Activated CD4-positive, alpha-beta memory T cell treated with anti-CD3 and anti-CD28 coated beads, Interleukin-2, amount 10 ng/mL, durations not matched to agents 7 days and 5 days (primary cell): ENCODE data around the gene MEGF6. TPM values are rescaled to one million over a fixed set of nuclear protein-coding genes. Genes with fewer than 3 reads are reported as not detected.
A peak's percentile ranks its signal among the peaks of the same experiment; 100 is the strongest.

Experiments
- CTCF ChIA-PET: fragments of 350-600 bp; sonication (Branson Sonifier 250); formaldehyde crosslinking; loops from one replicate; lab custom pipeline; 2021; ENCODE audit warnings: antibody characterized with exemption, inconsistent platforms; lab: Charles Lee
- POLR2A ChIA-PET: fragments of 350-600 bp; sonication (Branson Sonifier 250); formaldehyde crosslinking; loops from one replicate; lab custom pipeline; 2021; ENCODE audit warnings: antibody characterized with exemption; lab: Charles Lee
- DNase-seq: peaks from one replicate; pipeline ENCODE4 v3.0.0-alpha.2; 2020
- H3K27ac Mint-ChIP-seq: one replicate; pipeline ENCODE4 v1.8.0; 2021; ENCODE audit warnings: mild to moderate bottlenecking, mixed read lengths
- H3K27me3 Mint-ChIP-seq: one replicate; pipeline ENCODE4 v1.8.0; 2021; ENCODE audit warnings: mixed read lengths
- H3K36me3 Mint-ChIP-seq: one replicate; pipeline ENCODE4 v1.8.0; 2021; ENCODE audit warnings: low read depth, mixed read lengths
- H3K4me1 Mint-ChIP-seq: one replicate; pipeline ENCODE4 v1.8.0; 2021; ENCODE audit warnings: mixed read lengths
- H3K4me3 Mint-ChIP-seq: one replicate; pipeline ENCODE4 v1.8.0; 2021; ENCODE audit warnings: mild to moderate bottlenecking, mixed read lengths
- H3K9me3 Mint-ChIP-seq: one replicate; pipeline ENCODE4 v1.8.0; 2021; ENCODE audit warnings: mixed read lengths
- total RNA-seq, 2 experiments: library from RNA; stranded (reverse); gene quantifications; one replicate each; pipeline ENCODE4 v1.2.3, GENCODE V29; 2021

The MEGF6 gene
- total RNA-seq, 2 experiments from 2014 or later: 15.6 to 20.2 TPM

DNA sequence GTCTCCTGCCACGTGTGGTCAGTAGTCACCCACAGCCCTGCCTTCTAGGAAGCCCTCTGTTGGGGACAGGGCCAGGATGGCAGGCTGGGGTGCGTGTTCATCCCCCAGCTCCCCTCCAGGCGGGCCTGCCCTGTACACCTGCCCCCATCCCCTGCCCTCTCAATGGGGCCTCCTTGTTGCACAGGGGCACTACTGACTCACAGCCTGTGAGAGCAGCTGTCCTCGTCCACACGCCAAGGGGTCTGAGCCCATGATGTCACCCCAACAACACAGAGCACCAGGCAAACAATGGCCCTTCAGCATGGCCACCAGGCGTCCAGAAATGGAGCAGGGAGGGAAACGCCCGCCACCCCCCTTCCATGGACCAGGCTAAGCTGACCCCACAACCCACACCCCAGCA, 92.6 kb downstream of the MEGF6 start:
- no peaks in the 10 kb centered on the region for H3K4me1 Mint-ChIP-seq
- H3K27ac Mint-ChIP-seq: no peak overlapping the region
- DNase-seq: no peak
- no peaks in the 10 kb centered on the region for H3K36me3 Mint-ChIP-seq
- no peaks in the 10 kb centered on the region for H3K9me3 Mint-ChIP-seq
- CTCF ChIA-PET: interaction anchor here (0.7 to 1.8 kb wide), 5 partner anchors 10 to 100 kb away, joined by 3 to 8 read pairs (median 3); no protein-coding TSS in a partner anchor
- H3K27me3 Mint-ChIP-seq: no peaks in the 10 kb centered on the region
- no peak overlapping the region for H3K4me3 Mint-ChIP-seq
- POLR2A ChIA-PET: no interaction called here

DNA sequence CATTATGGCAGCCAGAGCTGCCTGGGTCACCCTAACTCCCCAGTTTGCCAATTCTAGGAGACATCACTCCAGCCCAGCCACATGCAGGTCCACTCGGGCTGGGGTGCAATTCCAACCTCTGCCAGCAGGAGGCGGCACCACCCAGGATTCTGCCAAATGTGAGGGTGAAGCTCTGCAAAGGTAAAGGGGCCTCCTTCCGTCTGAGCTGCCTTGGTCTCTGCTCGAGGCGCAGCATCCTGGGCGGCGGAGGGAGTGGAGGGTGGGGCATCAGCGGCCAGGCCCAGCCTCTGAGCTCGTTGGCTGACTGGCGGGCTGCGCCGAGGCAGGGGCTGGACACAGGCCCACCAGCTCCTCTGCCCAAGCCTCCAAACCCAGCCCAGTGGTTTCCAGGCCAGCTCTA, 93.1 kb downstream of the MEGF6 start:
- DNase-seq: peak; percentile 34
- ChIA-PET POLR2A (no interaction called here), CTCF (interaction anchor here (0.7 to 1.8 kb wide), 5 partner anchors 9 to 101 kb away, joined by 3 to 8 read pairs (median 3); no protein-coding TSS in a partner anchor)

DNA sequence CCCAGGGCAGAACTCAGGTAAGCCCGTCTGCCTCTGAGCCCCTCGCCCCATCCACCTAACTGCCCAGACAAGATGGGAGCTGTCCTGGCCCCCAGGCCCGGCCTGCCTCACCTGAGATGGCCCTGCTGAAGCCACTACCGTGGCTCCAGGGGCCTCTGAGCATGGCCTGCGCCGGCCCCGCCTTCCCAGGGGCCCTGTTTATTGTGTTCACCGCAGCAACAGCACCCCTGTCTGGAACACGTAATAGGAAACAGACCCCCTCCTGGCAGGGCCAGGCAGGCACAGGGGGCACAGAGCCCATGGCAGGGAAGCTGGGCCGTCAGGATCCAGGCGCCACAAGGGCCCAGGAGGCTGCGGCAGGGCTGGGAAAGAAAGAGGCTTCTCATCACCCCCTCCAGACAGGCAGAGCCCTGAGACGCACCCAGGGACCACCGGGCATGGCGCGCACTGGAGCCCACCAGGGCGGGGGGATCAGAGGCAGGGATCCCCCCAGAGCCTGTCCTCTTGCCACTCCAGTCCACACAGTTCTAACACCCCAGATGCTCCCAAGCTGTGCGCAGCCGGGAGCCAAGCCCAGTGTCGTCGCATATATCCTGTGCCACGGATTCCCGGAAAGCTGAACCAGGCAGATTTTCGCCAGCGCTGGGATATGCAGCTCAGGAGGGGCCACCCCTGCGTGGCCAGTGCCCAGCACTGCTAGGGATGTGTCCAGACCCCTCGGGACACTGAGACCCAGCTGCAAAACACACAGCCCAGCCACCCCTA, 94.2 kb downstream of the MEGF6 start:
- Mint-ChIP-seq H3K27me3 (no peaks in the 10 kb centered on the region), H3K4me3 (no peak overlapping the region), H3K27ac (no peak overlapping the region), H3K9me3 (no peaks in the 10 kb centered on the region), H3K4me1 (no peaks in the 10 kb centered on the region), H3K36me3 (no peaks in the 10 kb centered on the region)
- POLR2A ChIA-PET: no interaction called here
- no peak for DNase-seq
- CTCF ChIA-PET: no interaction called here

More for the DNA sequence above, 93.1 kb downstream of the MEGF6 start:
- no peaks in the 10 kb centered on the region for H3K9me3 Mint-ChIP-seq
- H3K27me3 Mint-ChIP-seq: no peaks in the 10 kb centered on the region
- no peaks in the 10 kb centered on the region for H3K4me1 Mint-ChIP-seq
- H3K27ac Mint-ChIP-seq: no peak overlapping the region
- no peaks in the 10 kb centered on the region for H3K36me3 Mint-ChIP-seq
- H3K4me3 Mint-ChIP-seq: no peak overlapping the region

DNA sequence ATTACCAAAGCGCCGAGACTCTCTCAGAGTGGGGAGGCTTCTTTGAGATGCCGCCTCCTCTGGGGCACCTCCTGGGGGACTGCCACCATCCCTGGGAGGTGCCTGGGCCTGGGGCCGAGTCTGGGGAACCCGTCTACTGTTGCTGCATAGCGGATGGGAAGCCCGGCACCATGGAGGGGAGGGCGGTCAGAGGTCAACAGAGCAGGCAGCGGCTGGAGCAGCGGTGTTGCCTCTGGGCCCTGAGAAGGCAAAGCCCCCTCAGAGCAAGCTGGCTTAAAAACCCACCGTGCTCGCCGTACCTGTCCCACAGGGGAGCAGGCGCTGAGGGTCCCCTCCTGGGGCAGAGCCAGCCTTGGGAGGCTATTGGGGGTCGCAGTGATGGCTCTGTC, 94.8 kb downstream of the MEGF6 start:
- ChIA-PET CTCF (no interaction called here), POLR2A (no interaction called here)
- no peak overlapping the region for H3K4me3 Mint-ChIP-seq
- no peaks in the 10 kb centered on the region for H3K9me3 Mint-ChIP-seq
- no peaks in the 10 kb centered on the region for H3K27me3 Mint-ChIP-seq
- H3K36me3 Mint-ChIP-seq: no peaks in the 10 kb centered on the region
- no peak overlapping the region for H3K27ac Mint-ChIP-seq
- H3K4me1 Mint-ChIP-seq: no peaks in the 10 kb centered on the region
- DNase-seq: no peak

DNA sequence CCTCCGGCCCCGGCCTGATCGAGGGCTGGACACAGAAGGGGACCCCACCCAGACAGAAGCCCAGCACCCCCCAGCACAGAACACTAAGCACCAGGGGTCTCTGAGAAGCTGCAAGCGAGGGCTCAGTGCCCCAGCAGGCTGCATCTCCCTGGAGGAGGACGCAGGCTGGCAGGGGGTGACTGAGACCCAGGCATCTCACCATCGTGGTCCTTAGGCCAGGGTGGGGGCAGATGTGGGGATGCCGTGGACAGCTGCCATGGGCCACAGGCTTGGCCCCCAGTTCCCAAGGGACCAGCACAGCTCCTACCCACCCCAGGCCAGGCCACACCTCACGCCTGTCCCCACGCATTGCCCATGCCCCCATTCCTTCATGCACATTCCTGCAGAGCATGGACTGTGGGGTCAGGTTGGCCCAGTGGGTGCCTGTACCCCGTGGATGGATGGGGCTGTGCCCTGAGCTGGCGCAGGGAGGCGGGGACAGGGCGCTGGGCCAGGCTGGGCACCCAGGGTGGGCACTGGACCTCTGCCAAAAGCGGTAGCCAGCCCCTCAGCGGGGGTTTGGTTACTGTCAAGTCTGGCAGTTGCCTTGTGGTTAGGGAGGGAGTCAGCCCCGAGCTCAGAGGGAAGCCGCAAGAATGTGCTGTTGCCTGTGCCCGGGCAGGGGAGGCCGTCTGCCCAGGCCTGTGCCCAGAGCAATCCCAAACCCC, 95.4 kb downstream of the MEGF6 start:
- Mint-ChIP-seq H3K9me3 (no peaks in the 10 kb centered on the region), H3K4me1 (no peaks in the 10 kb centered on the region), H3K4me3 (no peak overlapping the region), H3K27ac (no peak overlapping the region), H3K36me3 (no peaks in the 10 kb centered on the region), H3K27me3 (no peaks in the 10 kb centered on the region)
- DNase-seq: no peak
- CTCF ChIA-PET: no interaction called here
- POLR2A ChIA-PET: no interaction called here

DNA sequence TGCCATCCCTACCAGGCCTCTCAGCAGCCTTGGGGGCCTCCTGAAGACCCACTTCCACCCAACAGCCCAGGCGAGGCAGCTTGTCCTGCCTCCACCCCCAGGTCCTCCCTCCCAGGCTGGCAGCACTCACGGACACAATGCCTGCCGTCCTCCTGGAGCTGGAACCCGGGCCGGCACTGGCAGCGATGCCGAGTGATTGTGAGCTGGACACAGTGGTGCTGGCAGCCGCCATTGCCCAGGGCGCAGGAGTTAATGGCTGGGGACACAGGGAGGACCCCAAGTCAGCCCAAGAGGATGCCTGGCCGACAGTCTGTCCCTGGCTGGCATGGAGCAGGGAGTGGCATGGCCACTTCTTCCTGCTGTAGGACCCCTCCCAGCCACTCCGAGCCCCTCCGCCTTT, 96.0 kb downstream of the MEGF6 start:
- Mint-ChIP-seq H3K4me1 (no peaks in the 10 kb centered on the region), H3K4me3 (no peak overlapping the region), H3K27me3 (no peaks in the 10 kb centered on the region), H3K9me3 (no peaks in the 10 kb centered on the region), H3K36me3 (no peaks in the 10 kb centered on the region), H3K27ac (no peak overlapping the region)
- CTCF ChIA-PET: no interaction called here
- POLR2A ChIA-PET: no interaction called here
- DNase-seq: no peak

DNA sequence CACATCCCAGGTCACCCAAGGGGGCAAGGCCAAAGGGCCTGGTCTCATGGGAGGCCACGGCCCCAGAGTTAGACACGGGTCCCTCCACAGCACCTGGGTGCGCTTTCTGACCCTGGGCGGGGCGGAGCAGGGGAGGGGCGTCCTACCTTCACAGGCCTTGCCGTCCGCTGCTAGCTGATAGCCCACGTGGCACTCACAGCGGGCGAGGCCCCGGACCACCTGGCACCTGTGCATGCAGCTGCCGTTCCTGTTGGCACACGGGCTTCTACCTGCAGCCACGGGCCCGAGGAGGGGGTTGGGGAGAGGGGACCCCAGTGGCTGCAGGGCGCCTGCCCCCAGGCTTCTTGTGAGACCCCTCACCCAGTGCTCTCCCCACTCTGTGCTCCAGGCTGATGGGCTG, 96.9 kb downstream of the MEGF6 start:
- ChIA-PET POLR2A (no interaction called here), CTCF (no interaction called here)
- Mint-ChIP-seq H3K4me3 (no peak overlapping the region), H3K4me1 (no peaks in the 10 kb centered on the region), H3K27me3 (no peaks in the 10 kb centered on the region), H3K9me3 (no peaks in the 10 kb centered on the region), H3K27ac (no peak overlapping the region), H3K36me3 (no peaks in the 10 kb centered on the region)
- no peak for DNase-seq

DNA sequence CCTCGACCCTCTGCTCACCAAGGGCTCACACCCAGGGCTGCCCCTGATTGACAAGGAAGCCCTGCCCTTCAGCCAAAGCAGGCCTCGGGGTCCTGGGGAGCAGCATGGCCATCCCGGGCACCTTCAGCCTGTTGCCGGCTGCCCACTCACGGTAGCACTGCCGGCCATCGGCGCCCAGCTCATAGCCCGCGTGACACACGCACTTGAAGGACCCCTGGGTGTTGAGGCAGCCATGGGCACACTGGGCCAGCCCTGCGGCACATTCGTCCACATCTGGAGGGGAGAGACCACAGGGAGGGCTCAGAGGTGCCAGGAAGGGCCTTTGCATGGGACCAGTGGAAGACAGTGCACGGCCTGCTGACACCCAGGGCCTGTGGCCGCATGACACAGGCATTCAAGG, 99.5 kb downstream of the MEGF6 start:
- no peaks in the 10 kb centered on the region for H3K4me1 Mint-ChIP-seq
- no peak overlapping the region for H3K4me3 Mint-ChIP-seq
- ChIA-PET CTCF (no interaction called here), POLR2A (no interaction called here)
- DNase-seq: no peak
- no peaks in the 10 kb centered on the region for H3K27me3 Mint-ChIP-seq
- no peak overlapping the region for H3K27ac Mint-ChIP-seq
- H3K36me3 Mint-ChIP-seq: no peaks in the 10 kb centered on the region
- no peaks in the 10 kb centered on the region for H3K9me3 Mint-ChIP-seq

DNA sequence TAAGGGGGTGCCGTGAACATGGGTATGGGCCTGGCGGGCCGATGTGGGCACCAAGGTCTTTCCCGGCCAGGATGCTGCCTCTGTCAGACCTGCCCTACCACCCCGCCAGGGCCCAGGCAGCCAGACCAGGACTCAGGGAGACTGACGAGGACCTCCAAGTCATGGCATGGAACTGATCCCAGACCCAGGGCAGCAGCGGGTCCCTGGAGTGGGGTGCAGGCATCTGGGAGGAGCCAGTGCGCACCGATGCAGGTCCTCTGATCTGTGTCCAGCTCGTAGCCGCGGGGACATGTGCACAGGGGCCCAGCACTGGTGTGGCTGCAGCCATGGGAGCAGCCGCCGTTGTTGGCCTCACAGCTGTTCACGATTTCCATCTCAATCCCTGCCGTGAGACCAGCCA, 100.0 kb downstream of the MEGF6 start:
- Mint-ChIP-seq H3K27me3 (no peaks in the 10 kb centered on the region), H3K9me3 (no peaks in the 10 kb centered on the region), H3K4me3 (no peak overlapping the region), H3K4me1 (no peaks in the 10 kb centered on the region), H3K27ac (no peak overlapping the region), H3K36me3 (no peaks in the 10 kb centered on the region)
- POLR2A ChIA-PET: no interaction called here
- no peak for DNase-seq
- CTCF ChIA-PET: no interaction called here

DNA sequence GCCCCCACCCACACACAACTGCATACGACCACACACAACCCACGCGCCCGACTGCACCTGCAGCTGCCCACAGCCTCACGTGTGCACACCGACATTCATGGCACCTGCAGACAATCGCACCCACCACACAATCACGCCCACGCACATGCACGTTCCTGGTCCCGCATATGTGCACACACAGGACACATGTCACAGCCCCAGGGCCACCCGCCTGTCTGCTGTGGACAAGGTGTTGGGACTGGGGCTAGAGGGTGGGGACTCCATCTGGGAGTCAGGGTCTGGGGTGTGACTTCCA, 100.4 kb downstream of the MEGF6 start:
- POLR2A ChIA-PET: no interaction called here
- no peak overlapping the region for H3K27ac Mint-ChIP-seq
- H3K27me3 Mint-ChIP-seq: no peaks in the 10 kb centered on the region
- no peaks in the 10 kb centered on the region for H3K36me3 Mint-ChIP-seq
- no peaks in the 10 kb centered on the region for H3K9me3 Mint-ChIP-seq
- CTCF ChIA-PET: no interaction called here
- DNase-seq: no peak
- no peaks in the 10 kb centered on the region for H3K4me1 Mint-ChIP-seq
- no peak overlapping the region for H3K4me3 Mint-ChIP-seq

DNA sequence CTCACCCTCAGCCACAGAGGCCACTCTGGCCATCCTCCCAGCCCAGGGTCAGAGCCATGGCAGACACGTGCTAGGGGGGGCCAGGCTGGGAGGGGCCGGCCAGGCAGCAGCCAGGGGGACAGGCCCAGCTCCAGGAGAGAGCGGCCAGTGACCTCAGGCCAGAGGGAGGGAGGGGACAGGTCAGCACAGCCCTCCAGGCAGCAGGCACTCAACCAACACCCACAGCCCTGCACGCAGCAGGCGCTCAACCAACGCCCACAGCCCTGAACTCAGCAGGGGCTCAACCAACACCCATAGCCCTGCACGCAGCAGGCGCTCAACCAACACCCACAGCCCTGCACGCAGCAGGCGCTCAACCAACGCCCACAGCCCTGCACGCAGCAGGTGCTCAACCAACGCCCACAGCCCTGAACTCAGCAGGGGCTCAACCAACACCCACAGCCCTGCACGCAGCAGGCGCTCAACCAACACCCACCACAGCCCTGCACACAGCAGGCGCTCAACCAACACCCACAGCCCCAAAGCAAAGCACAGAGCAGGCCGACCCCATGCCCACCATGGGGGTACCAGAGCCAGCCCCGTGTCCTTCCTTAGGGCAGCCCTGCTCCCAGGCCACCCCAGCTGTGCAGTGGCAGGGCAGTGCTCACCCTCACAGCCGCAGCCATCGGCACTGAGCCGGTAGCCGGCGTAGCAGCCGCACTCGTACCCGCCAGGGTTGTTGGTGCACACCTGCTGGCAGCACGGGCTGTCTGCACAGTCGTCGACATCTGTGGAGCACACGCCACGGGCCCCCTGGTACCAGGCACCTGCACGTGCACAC, 101.0 kb downstream of the MEGF6 start:
- Mint-ChIP-seq H3K9me3 (no peaks in the 10 kb centered on the region), H3K27me3 (no peaks in the 10 kb centered on the region), H3K36me3 (no peaks in the 10 kb centered on the region), H3K4me1 (no peaks in the 10 kb centered on the region), H3K27ac (no peak overlapping the region), H3K4me3 (no peak overlapping the region)
- CTCF ChIA-PET: interaction anchor here (1.6 kb wide), 1 partner anchor 8 kb away, joined by 3 read pairs; no protein-coding TSS in a partner anchor
- POLR2A ChIA-PET: no interaction called here
- no peak for DNase-seq

DNA sequence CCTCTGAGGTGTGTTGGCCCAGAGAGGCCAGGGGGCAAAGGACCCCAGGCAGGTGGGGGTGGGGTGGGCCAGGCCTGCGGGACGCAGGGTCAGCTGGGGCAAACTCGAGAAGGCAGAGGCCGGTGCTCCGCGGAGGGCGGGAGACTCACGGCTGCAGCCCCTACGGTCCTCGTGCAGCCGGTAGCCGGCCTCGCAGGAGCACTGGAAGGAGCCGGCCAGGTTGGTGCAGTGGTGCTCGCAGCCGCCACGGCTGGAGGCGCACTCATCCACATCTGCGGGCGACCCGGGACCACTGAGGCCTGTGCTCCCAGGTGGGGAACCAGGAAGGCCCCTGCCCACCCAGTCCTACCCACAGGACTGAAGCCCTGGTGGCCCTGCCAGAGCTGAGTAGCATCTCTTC, 101.6 kb downstream of the MEGF6 start:
- no peaks in the 10 kb centered on the region for H3K9me3 Mint-ChIP-seq
- H3K4me3 Mint-ChIP-seq: no peak overlapping the region
- no peak overlapping the region for H3K27ac Mint-ChIP-seq
- CTCF ChIA-PET: interaction anchor here (1.6 kb wide), 1 partner anchor 9 kb away, joined by 3 read pairs; no protein-coding TSS in a partner anchor
- H3K4me1 Mint-ChIP-seq: no peaks in the 10 kb centered on the region
- POLR2A ChIA-PET: no interaction called here
- DNase-seq: no peak
- no peaks in the 10 kb centered on the region for H3K27me3 Mint-ChIP-seq
- H3K36me3 Mint-ChIP-seq: no peaks in the 10 kb centered on the region

DNA sequence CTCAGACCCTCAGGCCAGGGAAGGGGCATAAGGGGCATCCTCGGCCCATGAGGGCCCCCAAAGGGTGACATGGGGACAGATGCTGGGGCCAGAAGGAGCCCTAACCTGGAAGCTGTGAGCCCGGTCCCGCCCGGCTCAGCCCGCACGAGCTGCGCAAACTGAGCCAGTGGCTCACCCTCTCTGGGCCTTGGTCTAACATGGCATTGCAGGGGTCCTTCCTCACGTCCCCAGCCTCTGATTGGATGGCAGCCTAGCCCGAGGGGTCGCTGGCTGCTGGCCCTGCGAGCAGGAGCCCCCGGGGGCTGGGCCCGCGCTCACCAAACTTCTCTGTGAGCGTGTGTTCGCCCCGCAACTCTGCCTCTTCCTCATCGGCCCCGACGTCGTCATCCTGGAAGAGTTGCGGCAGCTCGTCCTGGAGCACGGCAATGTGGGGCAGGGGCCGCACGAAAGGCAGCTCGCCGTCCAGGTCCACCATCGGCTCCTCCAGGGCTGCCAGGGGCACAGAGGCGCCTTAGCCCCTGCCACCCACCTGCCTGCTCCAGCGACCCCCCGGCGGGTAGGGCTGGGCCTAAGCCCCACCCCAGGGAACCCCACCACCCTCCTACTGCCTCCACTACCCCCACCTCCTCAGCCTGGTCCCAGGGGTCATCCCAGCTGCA, 102.4 kb downstream of the MEGF6 start:
- ChIA-PET CTCF (interaction anchor here (1.6 kb wide), 1 partner anchor 10 kb away, joined by 3 read pairs; no protein-coding TSS in a partner anchor), POLR2A (no interaction called here)
- Mint-ChIP-seq H3K27me3 (no peaks in the 10 kb centered on the region), H3K27ac (no peak overlapping the region), H3K36me3 (no peaks in the 10 kb centered on the region), H3K4me1 (no peaks in the 10 kb centered on the region), H3K4me3 (no peak overlapping the region), H3K9me3 (no peaks in the 10 kb centered on the region)
- DNase-seq: no peak
